ENCODE results near the gene MYBPH.
A peak's percentile ranks its signal among the peaks of the same experiment; 100 is the strongest.

The MYBPH gene

GRCh38 chr1:203190949-203191348 lies 15.3 kb upstream of the MYBPH start:
- Histone ChIP-seq H3K9me3 (ENCODE audit: low read length) (no peaks in the 10 kb centered on the region), H2AFZ (ENCODE audit: low read depth, low read length) (no peak overlapping the region), H3K4me1 (ENCODE audit: insufficient read depth, low read length) (peaks cover 23% of the 10 kb centered on the region)

GRCh38 chr1:203189951-203190352 lies 14.3 kb upstream of the MYBPH start:
- no peak overlapping the region for H2AFZ ChIP-seq (ENCODE audit: low read depth, low read length)
- peaks cover 23% of the 10 kb centered on the region for H3K4me1 ChIP-seq (ENCODE audit: insufficient read depth, low read length)
- no peaks in the 10 kb centered on the region for H3K27me3 ChIP-seq (ENCODE audit: insufficient read depth, low read length)

More at GRCh38 chr1:203190949-203191348, 15.3 kb upstream of the MYBPH start:
- no peaks in the 10 kb centered on the region for H3K36me3 ChIP-seq (ENCODE audit: insufficient read depth, low read length)
- no peaks in the 10 kb centered on the region for H3K27me3 ChIP-seq (ENCODE audit: insufficient read depth, low read length)
- no peak overlapping the region for H3K4me3 ChIP-seq (ENCODE audit: low read length)

GRCh38 chr1:203188686-203189232 lies 13.1 kb upstream of the MYBPH start:
- no peaks in the 10 kb centered on the region for H3K36me3 ChIP-seq (ENCODE audit: insufficient read depth, low read length)
- no peak overlapping the region for H2AFZ ChIP-seq (ENCODE audit: low read depth, low read length)
- no peak overlapping the region for H3K4me3 ChIP-seq (ENCODE audit: low read length)
- no peaks in the 10 kb centered on the region for H3K27me3 ChIP-seq (ENCODE audit: insufficient read depth, low read length)
- H3K4me1 ChIP-seq (ENCODE audit: insufficient read depth, low read length) = peaks cover 23% of the 10 kb centered on the region
- H3K9me3 ChIP-seq (ENCODE audit: low read length) = no peaks in the 10 kb centered on the region

More at GRCh38 chr1:203189951-203190352, 14.3 kb upstream of the MYBPH start:
- Histone ChIP-seq H3K4me3 (ENCODE audit: low read length) (no peak overlapping the region), H3K9me3 (ENCODE audit: low read length) (no peaks in the 10 kb centered on the region), H3K36me3 (ENCODE audit: insufficient read depth, low read length) (no peaks in the 10 kb centered on the region)

GRCh38 chr1:203187689-203188264 lies 12.2 kb upstream of the MYBPH start:
- Histone ChIP-seq H3K27me3 (ENCODE audit: insufficient read depth, low read length) (no peaks in the 10 kb centered on the region), H3K4me1 (ENCODE audit: insufficient read depth, low read length) (peaks cover 23% of the 10 kb centered on the region), H2AFZ (ENCODE audit: low read depth, low read length) (peak overlapping the region; percentile 53), H3K9me3 (ENCODE audit: low read length) (no peaks in the 10 kb centered on the region), H3K36me3 (ENCODE audit: insufficient read depth, low read length) (no peaks in the 10 kb centered on the region), H3K4me3 (ENCODE audit: low read length) (no peak overlapping the region)

- no peaks in the 10 kb centered on the region for H3K9me3 ChIP-seq (ENCODE audit: low read length)
- peaks cover 23% of the 10 kb centered on the region for H3K4me1 ChIP-seq (ENCODE audit: insufficient read depth, low read length)
- H3K36me3 ChIP-seq (ENCODE audit: insufficient read depth, low read length) = no peaks in the 10 kb centered on the region
- H3K27me3 ChIP-seq (ENCODE audit: insufficient read depth, low read length) = no peaks in the 10 kb centered on the region
- H2AFZ ChIP-seq (ENCODE audit: low read depth, low read length) = peak overlapping the region; percentile 53
- no peak overlapping the region for H3K4me3 ChIP-seq (ENCODE audit: low read length)
Observed at GRCh38 chr1:203187304-203187685, 11.7 kb upstream of the MYBPH start.

GRCh38 chr1:203186446-203187303 lies 11.0 kb upstream of the MYBPH start, which contains the start of gene CHI3L1:
TSS of gene CHI3L1 (minus strand) at chr1:203186704. CDS start at chr1:203186623, 81 bp downstream.
- peaks cover 23% of the 10 kb centered on the region for H3K4me1 ChIP-seq (ENCODE audit: insufficient read depth, low read length)
- no peaks in the 10 kb centered on the region for H3K36me3 ChIP-seq (ENCODE audit: insufficient read depth, low read length)
- H2AFZ ChIP-seq (ENCODE audit: low read depth, low read length) = peak within 1 kb of the TSS; percentile 53
- no peaks in the 10 kb centered on the region for H3K9me3 ChIP-seq (ENCODE audit: low read length)
- no peaks in the 10 kb centered on the region for H3K27me3 ChIP-seq (ENCODE audit: insufficient read depth, low read length)
- no peak within 1 kb of the TSS for H3K4me3 ChIP-seq (ENCODE audit: low read length)

- Histone ChIP-seq H3K9me3 (ENCODE audit: low read length) (no peaks in the 10 kb centered on the region), H3K4me3 (ENCODE audit: low read length) (no peak overlapping the region), H3K36me3 (ENCODE audit: insufficient read depth, low read length) (no peaks in the 10 kb centered on the region), H3K27me3 (ENCODE audit: insufficient read depth, low read length) (no peaks in the 10 kb centered on the region), H2AFZ (ENCODE audit: low read depth, low read length) (no peak overlapping the region), H3K4me1 (ENCODE audit: insufficient read depth, low read length) (peaks cover 23% of the 10 kb centered on the region)
Observed at GRCh38 chr1:203186091-203186445, 10.4 kb upstream of the MYBPH start.

- Histone ChIP-seq H3K36me3 (ENCODE audit: insufficient read depth, low read length) (no peaks in the 10 kb centered on the region), H3K27me3 (ENCODE audit: insufficient read depth, low read length) (no peaks in the 10 kb centered on the region), H3K4me3 (ENCODE audit: low read length) (no peak overlapping the region), H3K9me3 (ENCODE audit: low read length) (no peaks in the 10 kb centered on the region), H3K4me1 (ENCODE audit: insufficient read depth, low read length) (peaks cover 23% of the 10 kb centered on the region), H2AFZ (ENCODE audit: low read depth, low read length) (no peak overlapping the region)
Observed at GRCh38 chr1:203185585-203185984, 10.0 kb upstream of the MYBPH start.

- peaks cover 23% of the 10 kb centered on the region for H3K4me1 ChIP-seq (ENCODE audit: insufficient read depth, low read length)
- H3K27me3 ChIP-seq (ENCODE audit: insufficient read depth, low read length) = no peaks in the 10 kb centered on the region
- H3K4me3 ChIP-seq (ENCODE audit: low read length) = no peak overlapping the region
- no peaks in the 10 kb centered on the region for H3K36me3 ChIP-seq (ENCODE audit: insufficient read depth, low read length)
- H3K9me3 ChIP-seq (ENCODE audit: low read length) = no peaks in the 10 kb centered on the region
- H2AFZ ChIP-seq (ENCODE audit: low read depth, low read length) = no peak overlapping the region
Observed at GRCh38 chr1:203185061-203185461, 9.4 kb upstream of the MYBPH start.

GRCh38 chr1:203184467-203184866 lies 8.8 kb upstream of the MYBPH start:
- Histone ChIP-seq H2AFZ (ENCODE audit: low read depth, low read length) (no peak overlapping the region), H3K27me3 (ENCODE audit: insufficient read depth, low read length) (no peaks in the 10 kb centered on the region), H3K4me1 (ENCODE audit: insufficient read depth, low read length) (peaks cover 23% of the 10 kb centered on the region), H3K4me3 (ENCODE audit: low read length) (no peak overlapping the region), H3K9me3 (ENCODE audit: low read length) (no peaks in the 10 kb centered on the region), H3K36me3 (ENCODE audit: insufficient read depth, low read length) (no peaks in the 10 kb centered on the region)

- Histone ChIP-seq H3K4me3 (ENCODE audit: low read length) (no peak overlapping the region), H3K36me3 (ENCODE audit: insufficient read depth, low read length) (no peaks in the 10 kb centered on the region), H3K4me1 (ENCODE audit: insufficient read depth, low read length) (peaks cover 24% of the 10 kb centered on the region), H3K9me3 (ENCODE audit: low read length) (no peaks in the 10 kb centered on the region), H3K27me3 (ENCODE audit: insufficient read depth, low read length) (no peaks in the 10 kb centered on the region), H2AFZ (ENCODE audit: low read depth, low read length) (no peak overlapping the region)
Observed at GRCh38 chr1:203183828-203184227, 8.2 kb upstream of the MYBPH start.

GRCh38 chr1:203182387-203182953 lies 6.8 kb upstream of the MYBPH start:
- Histone ChIP-seq H3K27me3 (ENCODE audit: insufficient read depth, low read length) (no peaks in the 10 kb centered on the region), H3K4me3 (ENCODE audit: low read length) (no peak overlapping the region), H3K4me1 (ENCODE audit: insufficient read depth, low read length) (peaks cover 26% of the 10 kb centered on the region)

More at GRCh38 chr1:203182387-203182953, 6.8 kb upstream of the MYBPH start:
- no peaks in the 10 kb centered on the region for H3K9me3 ChIP-seq (ENCODE audit: low read length)
- H3K36me3 ChIP-seq (ENCODE audit: insufficient read depth, low read length) = no peaks in the 10 kb centered on the region
- no peak overlapping the region for H2AFZ ChIP-seq (ENCODE audit: low read depth, low read length)

All from neuron (in vitro differentiated cells).